Astrocyte (in vitro differentiated cells and primary cell): ENCODE measurements around the gene OSGEPL1.

Experiments
- CTCF ChIP-seq: IDR thresholded peaks from 2 replicates; pipeline ENCODE4 v1.5.1; 2011; ENCODE audit warnings: low read depth, mild to moderate bottlenecking, inconsistent platforms, low read length, moderate library complexity; ENCODE audit not compliant: insufficient read depth
- EZH2 ChIP-seq: IDR thresholded peaks from 2 replicates; pipeline ENCODE4 v1.6.1; 2012; ENCODE audit warnings: mild to moderate bottlenecking, low read length, inconsistent platforms; ENCODE audit not compliant: insufficient read depth

- TF ChIP-seq CTCF (no peak), EZH2 (no peak)
Observed at GRCh38 chr2:189762229-189762550, 402 bp downstream of the OSGEPL1 start.
